SK-N-SH (cell line): ENCODE measurements around the gene TSC22D1. TPM values are rescaled to one million over a fixed set of nuclear protein-coding genes. Genes with fewer than 3 reads are reported as not detected.

Source experiments
- CTCF ChIA-PET: fragments of 300-600, 350-600 bp; formaldehyde crosslinking; extraction: SDS; loops from one replicate; lab custom pipeline; 2021; lab: Yijun Ruan, JAX
- POLR2A ChIA-PET: fragments of 350-600 bp; sonication (Branson Sonifier 250); formaldehyde crosslinking; extraction: SDS; loops from one replicate; lab custom pipeline; 2020; ENCODE audit warnings: antibody characterized with exemption, inconsistent platforms; lab: Yijun Ruan, JAX
- DNase-seq: peaks from one replicate; pipeline ENCODE4 v3.0.0; 2012
- H2AFZ ChIP-seq: fragments of 200-600 bp; sonication (generic); 2 replicates; pipeline ENCODE4 v1.8.1; 2016; ENCODE audit warnings: antibody characterized with exemption, mild to moderate bottlenecking, low read depth
- H3F3A ChIP-seq: fragments of 200-600 bp; sonication (generic); replicated peaks from 2 replicates; pipeline ENCODE3; 2016; ENCODE audit warnings: antibody characterized with exemption, mild to moderate bottlenecking; ENCODE audit not compliant: insufficient read depth
- H3K27ac ChIP-seq, 2 experiments: fragments of 200-500 bp in 1 of 2; fragments of 200-600 bp in 1 of 2; sonication (Bioruptor generic) in 1 of 2; sonication (generic), shearing (Covaris generic) in 1 of 2; 2 replicates each; pipeline versions ENCODE4 v1.5.1 to v1.6.1; 2014 to 2016; ENCODE audit warnings: low read depth in 2 of 2, inconsistent platforms in 1 of 2, low read length in 1 of 2, mild to moderate bottlenecking in 1 of 2, mixed read lengths in 1 of 2
- H3K27me3 ChIP-seq: fragments of 200-600 bp; sonication (generic), shearing (Covaris generic); 2 replicates; pipeline ENCODE4 v1.6.1; 2016; ENCODE audit warnings: mixed run types; ENCODE audit not compliant: insufficient read depth
- H3K36me3 ChIP-seq, 2 experiments: fragments of 200-500 bp in 1 of 2; fragments of 200-600 bp in 1 of 2; sonication (Bioruptor generic) in 1 of 2; sonication (generic) in 1 of 2; replicated peaks in 1 of 2; 2 replicates each; pipeline versions ENCODE3 to v1.5.1; 2014 to 2016; ENCODE audit warnings: low read length in 1 of 2, mild to moderate bottlenecking in 1 of 2; ENCODE audit not compliant: insufficient read depth in 2 of 2, control insufficient read depth in 1 of 2
- H3K4me1 ChIP-seq, 2 experiments: fragments of 200-500 bp in 1 of 2; fragments of 200-600 bp in 1 of 2; sonication (Bioruptor generic) in 1 of 2; sonication (generic), shearing (Covaris generic) in 1 of 2; 2 replicates each; pipeline versions ENCODE4 v1.5.1 to v1.6.1; 2014 to 2016; ENCODE audit warnings: low read depth in 1 of 2, low read length in 1 of 2, mixed run types in 1 of 2; ENCODE audit not compliant: insufficient read depth in 2 of 2, control insufficient read depth in 1 of 2
- H3K4me2 ChIP-seq: fragments of 200-600 bp; sonication (generic), shearing (Covaris generic); 2 replicates; pipeline ENCODE4 v1.6.1; 2017; ENCODE audit warnings: mixed run types
- H3K4me3 ChIP-seq, 2 experiments: fragments of 200-500 bp in 1 of 2; fragments of 200-600 bp in 1 of 2; sonication (Bioruptor generic) in 1 of 2; sonication (generic), shearing (Covaris generic) in 1 of 2; 2 replicates each; pipeline versions ENCODE4 v1.5.1 to v1.8.1; 2014 to 2016; ENCODE audit warnings: low read depth in 2 of 2, inconsistent platforms in 1 of 2, low read length in 1 of 2, mild to moderate bottlenecking in 1 of 2, mixed read lengths in 1 of 2, moderate library complexity in 1 of 2
- H3K79me2 ChIP-seq: fragments of 200-600 bp; sonication (generic); 2 replicates; pipeline ENCODE4 v1.8.1; 2017; ENCODE audit warnings: mild to moderate bottlenecking; ENCODE audit not compliant: insufficient read depth
- H3K9ac ChIP-seq: fragments of 200-600 bp; sonication (generic); 2 replicates; pipeline ENCODE4 v1.6.1; 2017; ENCODE audit warnings: mixed run types
- H3K9me2 ChIP-seq: fragments of 200-600 bp; sonication (generic); 2 replicates; pipeline ENCODE4 v1.6.1; 2017; ENCODE audit warnings: mixed run types
- H3K9me3 ChIP-seq: fragments of 200-600 bp; sonication (generic); 2 replicates; pipeline ENCODE4 v1.6.1; 2017; ENCODE audit warnings: mixed run types, mild to moderate bottlenecking, moderate library complexity
- H4K20me1 ChIP-seq: fragments of 200-600 bp; sonication (generic); 2 replicates; pipeline ENCODE4 v1.6.1; 2017; ENCODE audit warnings: mild to moderate bottlenecking, mixed run types; ENCODE audit not compliant: insufficient read depth
- CHD2 ChIP-seq: fragments of 150-350 bp; IDR thresholded peaks from 2 replicates; pipeline ENCODE4 v1.6.1; 2018; ENCODE audit warnings: low read length; ENCODE audit not compliant: partially characterized antibody
- EZH2phosphoT487 ChIP-seq: fragments of 200-600 bp; sonication (generic); IDR thresholded peaks from 2 replicates; pipeline ENCODE4 v1.6.1; 2017; ENCODE audit warnings: low read depth, mixed run types, mild to moderate bottlenecking, antibody characterized with exemption, moderate library complexity, borderline replicate concordance
- IRF3 ChIP-seq: fragments of 150-350 bp; IDR thresholded peaks from 2 replicates; pipeline ENCODE4 v1.6.1; 2016; ENCODE audit warnings: mild to moderate bottlenecking, low read depth, low read length
- MAX ChIP-seq: IDR thresholded peaks from 2 replicates; pipeline ENCODE4 v1.4.0; 2012; ENCODE audit warnings: low read depth
- MEF2A ChIP-seq: IDR thresholded peaks from 2 replicates; pipeline ENCODE4 v1.4.0; 2012; ENCODE audit warnings: low read depth, borderline replicate concordance
- NFIC ChIP-seq: IDR thresholded peaks from 2 replicates; pipeline ENCODE4 v1.4.0; 2012; ENCODE audit warnings: borderline replicate concordance
- PBX3 ChIP-seq: IDR thresholded peaks from 2 replicates; pipeline ENCODE4; 2012
- POLR2AphosphoS5 ChIP-seq: IDR thresholded peaks from 2 replicates; pipeline ENCODE4 v1.6.1; 2012; ENCODE audit warnings: low read depth, low read length
- REST ChIP-seq: IDR thresholded peaks from 2 replicates; pipeline ENCODE4 v1.6.1; 2012; ENCODE audit warnings: mild to moderate bottlenecking, low read depth, low read length, moderate library complexity
- RFX5 ChIP-seq: IDR thresholded peaks from 2 replicates; pipeline ENCODE4 v1.6.1; 2012; ENCODE audit warnings: mild to moderate bottlenecking, improper control_type of control experiment, low read length
- SMC3 ChIP-seq: IDR thresholded peaks from 2 replicates; pipeline ENCODE4 v1.6.1; 2012; ENCODE audit warnings: low read depth, low read length, improper control_type of control experiment
- TCF12 ChIP-seq: IDR thresholded peaks from 2 replicates; pipeline ENCODE4 v1.4.0; 2012
- TEAD4 ChIP-seq: IDR thresholded peaks from 2 replicates; pipeline ENCODE4 v1.4.0; 2012; ENCODE audit warnings: mild to moderate bottlenecking, borderline replicate concordance; ENCODE audit not compliant: insufficient read depth
- YY1 ChIP-seq: IDR thresholded peaks from 2 replicates; pipeline ENCODE4 v1.4.0; 2012; ENCODE audit warnings: low read depth, mild to moderate bottlenecking
- ZBTB33 ChIP-seq: IDR thresholded peaks from 2 replicates; pipeline ENCODE4 v1.4.0; 2012; ENCODE audit warnings: low read depth, borderline replicate concordance
- WGBS: methylation state at CpG from one replicate; pipeline ENCODE4 v1.1.6; 2017; ENCODE audit warnings: low lambda C conversion rate; 5-methylcytosine and 5-hydroxymethylcytosine counted together
- polyA plus RNA-seq, 3 experiments: library from polyadenylated mRNA; depleted of rRNA; stranded (reverse); fragments of >200 nt; gene quantifications; 2 replicates each; pipeline ENCODE4 v1.2.3, GENCODE V29; 2012

Gene TSC22D1
- polyA plus RNA-seq, 1 of the 3 experiments (the other 2 are of a cell fraction), result 137 TPM

- TF ChIP-seq YY1, result no peak
These were observed 168.2 kb downstream of the TSC22D1 start (continued) for GRCh38 chr13:44407891-44408290.

GRCh38 chr13:44407379-44407778, 168.8 kb downstream of the TSC22D1 start:
- Histone ChIP-seq H3K4me3 (no peak overlapping the region), H3K79me2 (no peaks in the 10 kb centered on the region), H3K36me3 (no peaks in the 10 kb centered on the region), H2AFZ (no peak overlapping the region), H4K20me1 (no peaks in the 10 kb centered on the region), H3K27me3 (no peaks in the 10 kb centered on the region), H3K4me1 (peaks cover 0 to 33% of the 10 kb centered on the region in 2 experiments; a peak in 2 of 4 replicates), H3K9me3 (no peaks in the 10 kb centered on the region), H3F3A (no peaks in the 10 kb centered on the region), H3K27ac (no peak overlapping the region), H3K9ac (no peak overlapping the region), H3K9me2 (no peaks in the 10 kb centered on the region), H3K4me2 (no peak overlapping the region)
- ChIA-PET CTCF (interaction anchor here (1.1 to 1.2 kb wide), 2 partner anchors 15 to 23 kb away, joined by 3 read pairs; no protein-coding TSS in a partner anchor), POLR2A (interaction anchor here (0.8 to 1.8 kb wide), 3 partner anchors 28 to 221 kb away, joined by 3 to 4 read pairs (median 3); no protein-coding TSS in a partner anchor)
- no peak for DNase-seq
- TF ChIP-seq YY1, result no peak
- no peak for TF ChIP-seq SMC3
- no peak for TF ChIP-seq RFX5
- TF ChIP-seq TEAD4, result no peak
- TF ChIP-seq MEF2A, result no peak
- no peak for TF ChIP-seq TCF12
- TF ChIP-seq MAX, result no peak
- TF ChIP-seq NFIC, result no peak
- no peak for TF ChIP-seq IRF3
- no peak for TF ChIP-seq CHD2
- no peak for TF ChIP-seq EZH2phosphoT487
- no peak for TF ChIP-seq ZBTB33
- no peak for TF ChIP-seq PBX3
- TF ChIP-seq REST, result no peak
- TF ChIP-seq POLR2AphosphoS5, result no peak
- WGBS, result 96% methylated on average over 3 of the region's 3 CpGs
